Stimulated activated naive CD8-positive, alpha-beta T cell treated with anti-CD3 and anti-CD28 coated beads, Interleukin-15, Interleukin-2, amounts not matched to agents 100 U/mL and 50 U/mL, for 24 hours (primary cell): ENCODE data around the gene AIDA.
"Not testable (repeated sequence)": the region's sequence is repeated elsewhere in the genome, so short reads cannot be mapped to it uniquely, and the experiment has no call there.

Experiments
- ATAC-seq: fragments of 150-1000 bp; cut with Tn5 transposase; one replicate; pipeline ENCODE4 v1.10.0; 2021
- DNase-seq: peaks from one replicate; pipeline ENCODE4 v3.0.0; 2021

Gene AIDA, protein sequence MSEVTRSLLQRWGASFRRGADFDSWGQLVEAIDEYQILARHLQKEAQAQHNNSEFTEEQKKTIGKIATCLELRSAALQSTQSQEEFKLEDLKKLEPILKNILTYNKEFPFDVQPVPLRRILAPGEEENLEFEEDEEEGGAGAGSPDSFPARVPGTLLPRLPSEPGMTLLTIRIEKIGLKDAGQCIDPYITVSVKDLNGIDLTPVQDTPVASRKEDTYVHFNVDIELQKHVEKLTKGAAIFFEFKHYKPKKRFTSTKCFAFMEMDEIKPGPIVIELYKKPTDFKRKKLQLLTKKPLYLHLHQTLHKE

GRCh38 chr1:222712253-222713090 lies at the start of gene AIDA, which contains the start of gene BROX:
AIDA (minus strand) TSS chr1:222712491; CDS start chr1:222712317, 174 bp downstream.
BROX (plus strand) TSS chr1:222712564; CDS start chr1:222715700, 3,136 bp downstream.
- DNase-seq (peak; percentile 98), ATAC-seq (peak; percentile 84)

- no peak for DNase-seq
- ATAC-seq = no peak
Observed at GRCh38 chr1:222761083-222761482, 48.8 kb upstream of the AIDA start.

DNA sequence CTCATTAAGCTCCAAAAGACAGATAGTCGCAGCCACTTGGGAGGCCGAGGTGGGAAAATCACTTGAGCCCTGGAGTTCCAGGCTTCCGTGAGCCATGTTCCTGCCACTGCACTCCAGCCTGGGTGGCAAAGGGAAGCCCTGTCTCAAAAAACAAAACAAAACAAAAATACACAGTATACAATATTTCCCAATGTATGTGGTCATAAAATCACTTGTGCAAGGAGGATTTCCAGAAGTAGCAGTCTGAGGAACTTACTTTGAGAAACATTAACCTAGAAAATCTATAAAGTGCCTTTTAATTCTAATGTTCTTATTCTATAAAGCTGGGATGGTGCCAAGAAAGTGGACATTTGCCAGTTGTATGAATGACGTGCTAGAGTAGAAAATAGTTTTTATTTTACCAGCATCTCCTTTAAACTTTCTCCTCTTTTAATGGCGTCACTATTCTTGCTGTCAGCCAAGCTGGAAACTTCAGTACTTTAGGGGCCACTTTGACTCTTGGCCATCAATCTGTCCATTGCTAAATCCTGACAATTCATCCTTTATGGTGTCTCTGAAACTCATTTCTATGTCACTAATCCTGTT lies 47.3 kb upstream of the AIDA start:
- ATAC-seq (no peak), DNase-seq (no peak)

DNA sequence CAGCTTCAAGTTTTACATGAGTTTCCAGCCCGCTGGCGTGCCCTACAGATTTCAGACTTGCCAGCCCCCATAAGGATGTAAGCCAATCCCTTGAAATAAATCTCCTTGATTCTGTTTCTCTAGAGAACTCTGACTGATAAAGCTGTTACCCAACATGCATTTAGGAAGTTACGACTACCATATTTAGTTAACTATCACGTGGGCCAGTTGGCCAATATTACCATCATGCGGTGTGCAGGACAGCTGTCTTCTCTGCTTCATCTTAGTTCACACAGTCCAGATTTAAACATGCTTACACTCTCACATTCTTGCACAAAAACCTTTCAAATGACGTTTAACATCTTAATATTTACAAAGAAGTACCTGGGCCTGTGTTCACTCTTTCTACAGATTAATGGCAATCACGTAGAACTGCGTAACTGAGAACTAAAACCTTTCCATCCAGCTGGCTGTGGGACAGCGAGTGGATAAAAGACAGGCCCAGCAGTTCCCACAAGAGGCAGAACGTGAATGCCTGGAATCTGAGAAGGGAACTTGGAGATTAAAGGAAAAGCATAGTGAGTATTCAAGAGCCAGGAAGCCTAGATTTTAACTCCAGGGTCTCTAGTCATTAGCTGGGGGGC lies 45.5 kb upstream of the AIDA start:
- DNase-seq (no peak), ATAC-seq (no peak)

DNA sequence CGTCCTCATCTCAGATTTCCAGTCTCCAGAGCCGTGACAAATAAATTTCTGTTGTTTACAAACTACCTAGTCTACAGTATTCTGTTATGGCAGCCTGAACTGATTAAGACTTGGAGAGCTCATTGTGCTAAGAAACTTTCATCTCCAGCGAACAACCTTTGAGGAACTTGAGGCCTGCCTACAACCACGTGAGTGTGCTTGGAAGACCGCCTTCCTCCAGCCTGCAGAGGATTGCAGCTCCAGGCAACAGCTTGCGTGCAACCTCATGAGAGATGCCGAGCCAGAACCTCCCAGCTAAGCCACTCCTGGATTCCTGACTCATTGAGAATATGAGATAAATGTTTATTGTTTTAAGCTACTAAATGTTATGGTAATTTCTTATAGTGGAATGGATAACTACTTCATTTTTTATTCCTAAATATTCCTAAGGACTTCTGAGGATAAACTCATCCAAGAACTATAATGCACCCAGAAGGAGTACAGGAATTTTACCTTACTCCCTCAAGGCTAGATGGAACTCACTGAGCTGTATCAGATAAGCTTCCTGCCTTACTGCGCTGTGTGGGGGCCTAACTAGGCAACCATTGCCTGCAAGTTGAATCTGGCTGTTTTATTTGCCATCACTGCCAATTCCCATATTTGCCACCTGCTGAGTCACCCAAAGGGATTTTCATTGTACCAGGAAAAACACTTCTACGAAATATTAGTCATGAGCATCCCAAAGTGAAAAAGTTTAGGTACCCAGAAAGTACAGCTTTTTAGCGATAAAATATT lies 42.3 kb upstream of the AIDA start:
- DNase-seq (no peak), ATAC-seq (no peak)

DNA sequence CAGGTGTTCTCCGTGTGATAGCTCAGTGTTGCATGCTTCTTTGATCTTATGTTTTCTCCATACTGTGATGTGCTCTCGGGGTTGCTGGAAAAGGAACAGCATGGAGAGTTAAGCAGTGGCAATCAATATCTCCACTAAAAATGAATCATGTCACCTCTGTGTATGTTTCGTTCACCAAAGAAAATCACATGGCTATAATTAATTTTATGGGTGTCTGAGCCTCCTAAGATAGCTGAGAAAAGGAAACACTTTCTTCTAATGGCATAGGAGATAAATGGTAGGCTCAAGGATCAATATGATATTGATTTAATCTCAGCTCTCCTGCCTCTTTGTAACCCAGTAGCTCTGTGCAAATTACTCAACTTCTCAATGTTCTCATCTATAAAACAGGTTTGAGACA lies 39.0 kb upstream of the AIDA start:
- ATAC-seq = no peak
- no peak for DNase-seq

DNA sequence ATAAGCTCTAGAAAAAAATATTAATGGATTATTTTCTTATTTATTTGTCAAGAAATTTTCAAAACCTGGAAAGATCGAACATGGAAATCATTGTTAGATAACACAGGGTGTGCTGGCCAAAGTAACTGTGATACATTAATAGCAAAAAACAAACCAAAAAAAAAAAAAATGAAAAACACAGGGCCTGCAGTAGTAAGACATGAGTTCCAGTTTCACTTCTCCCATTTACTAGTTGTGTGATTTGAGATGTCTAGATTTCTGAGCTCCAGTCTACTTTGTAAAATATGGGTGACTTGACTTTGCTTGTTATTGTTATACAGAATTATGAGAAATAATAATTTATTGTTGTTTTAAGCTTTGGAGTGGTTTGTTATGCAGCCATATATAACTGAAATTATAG lies 38.4 kb upstream of the AIDA start:
- no peak for ATAC-seq
- no peak for DNase-seq

- no peak for ATAC-seq
- DNase-seq = no peak
Observed at GRCh38 chr1:222749927-222750326, 37.6 kb upstream of the AIDA start.

- not testable (repeated sequence) for ATAC-seq, DNase-seq
Observed at GRCh38 chr1:222741630-222742457, 29.6 kb upstream of the AIDA start.

DNA sequence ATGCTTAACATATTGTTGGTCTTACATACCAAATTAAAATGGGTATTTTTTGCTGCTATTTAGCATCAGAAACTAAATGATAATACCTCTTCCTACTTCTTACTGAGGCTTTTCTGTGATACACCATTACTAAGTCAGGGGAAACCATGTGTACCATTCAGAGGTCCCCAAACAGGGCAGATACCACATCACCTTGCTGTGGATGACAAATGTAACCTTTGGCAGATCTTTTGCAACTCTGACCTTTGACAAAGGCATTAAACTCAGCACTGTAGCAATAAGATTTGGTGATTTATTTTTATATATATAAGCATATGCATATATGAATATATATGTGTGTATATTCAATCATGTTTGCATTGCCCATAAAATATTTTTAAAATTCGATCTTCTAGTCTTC lies 27.6 kb upstream of the AIDA start:
- DNase-seq (no peak), ATAC-seq (peak; percentile 64)

DNA sequence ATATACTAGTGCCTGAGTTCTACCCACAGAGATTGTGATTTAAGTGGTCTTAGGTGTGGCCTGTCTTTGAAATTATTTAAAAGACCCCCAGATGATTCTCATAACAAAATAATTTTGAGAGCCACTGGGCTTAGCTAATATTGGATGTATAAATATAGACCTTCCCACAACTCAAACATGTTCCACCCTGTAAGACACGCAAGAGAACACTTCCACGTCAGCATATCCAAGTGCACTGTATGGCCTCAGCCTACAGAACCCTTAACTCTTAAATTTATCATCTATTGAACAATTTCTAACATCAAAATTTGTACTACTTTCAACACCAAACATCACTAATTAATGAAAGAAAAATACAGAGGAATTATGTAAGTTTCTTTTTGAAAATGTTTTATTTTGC lies 27.2 kb upstream of the AIDA start:
- no peak for ATAC-seq
- DNase-seq = no peak

GRCh38 chr1:222736972-222737371 lies 24.7 kb upstream of the AIDA start, which contains the start of gene FAM177B:
FAM177B (plus strand) TSS chr1:222737202; CDS start chr1:222746546, 9,344 bp downstream.
- DNase-seq (no peak), ATAC-seq (no peak)

DNA sequence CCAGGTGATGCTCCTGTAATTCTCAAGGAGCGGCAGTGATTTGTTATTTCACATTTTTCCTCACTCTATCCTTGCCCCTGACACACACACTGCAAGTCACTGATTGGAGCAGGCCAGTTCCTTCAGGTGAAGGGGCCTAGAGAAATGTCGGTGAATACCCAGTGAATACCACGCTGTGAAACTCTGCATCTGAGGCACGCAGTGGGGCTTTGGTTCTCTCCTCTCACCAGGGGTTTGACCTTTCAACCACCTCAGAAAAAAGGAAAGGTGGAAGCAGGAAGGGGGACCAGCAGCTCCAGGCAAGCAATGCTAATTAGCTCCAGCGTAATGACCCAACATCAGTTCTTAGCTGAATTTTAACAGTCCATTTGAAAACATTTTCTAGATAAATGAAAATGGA lies 24.2 kb upstream of the AIDA start:
- DNase-seq (no peak), ATAC-seq (no peak)

GRCh38 chr1:222734740-222735139 lies 22.4 kb upstream of the AIDA start:
- ATAC-seq (no peak), DNase-seq (no peak)

DNA sequence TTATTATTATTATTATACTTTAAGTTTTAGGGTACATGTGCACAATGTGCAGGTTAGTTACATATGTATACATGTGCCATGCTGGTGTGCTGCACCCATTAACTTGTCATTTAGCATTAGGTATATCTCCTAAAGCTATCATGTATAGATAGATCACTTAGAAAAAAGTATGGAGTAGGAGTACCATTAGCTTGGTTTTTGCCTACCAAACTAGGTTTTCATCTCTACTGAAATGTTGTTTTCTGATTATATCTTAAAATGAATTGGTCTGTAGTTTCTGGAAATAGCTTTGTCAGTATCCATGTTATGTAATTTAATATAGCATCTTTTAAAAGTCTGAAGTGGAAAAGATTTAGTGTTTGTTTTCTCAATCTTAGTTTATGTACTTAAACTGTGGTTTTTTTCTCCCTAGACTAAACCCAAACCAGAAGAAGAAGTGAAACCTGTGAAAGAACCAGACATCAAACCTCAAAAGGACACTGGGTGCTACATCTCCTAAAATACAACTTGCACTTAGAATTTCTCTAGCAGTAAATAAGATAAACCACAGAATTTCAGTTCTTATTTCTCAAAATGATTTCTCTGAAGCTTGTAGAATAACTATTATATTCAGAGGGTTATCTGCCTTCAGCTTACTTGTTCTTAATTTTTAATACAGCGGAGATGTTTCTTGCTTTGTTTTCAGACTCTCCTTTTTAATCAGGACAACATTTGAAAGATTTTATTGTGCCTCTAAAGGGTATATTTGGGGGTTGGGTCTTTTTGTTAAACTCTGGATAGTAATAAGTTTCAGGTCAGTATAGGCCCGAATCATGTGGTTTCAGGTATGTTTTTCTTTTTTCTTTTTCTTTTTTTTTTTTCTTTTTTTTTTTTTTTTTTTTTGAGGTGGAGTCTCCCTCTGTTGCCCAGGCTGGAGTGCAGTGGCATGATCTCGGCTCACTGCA lies 20.2 kb upstream of the AIDA start:
- DNase-seq (no peak), ATAC-seq (peak; percentile 32)

DNA sequence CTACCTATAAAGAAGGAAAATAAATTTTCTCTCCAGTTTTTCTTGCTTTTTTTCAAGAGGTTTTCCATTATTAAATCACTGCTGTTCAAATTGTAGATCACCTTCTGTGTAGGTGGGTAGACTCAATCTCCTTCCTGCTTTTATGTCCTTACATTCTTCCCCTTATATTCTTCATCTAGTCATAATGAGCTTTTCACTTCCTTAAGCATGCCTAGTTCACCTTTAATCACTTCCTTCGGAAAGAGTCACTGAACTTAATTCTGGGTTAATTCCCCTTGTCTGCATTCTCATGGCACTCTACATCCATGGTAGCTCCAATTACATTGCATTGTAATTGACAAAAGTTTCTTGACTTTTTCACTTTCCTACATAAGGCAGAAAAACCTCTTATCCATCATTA lies 18.6 kb upstream of the AIDA start:
- DNase-seq = no peak
- no peak for ATAC-seq

DNA sequence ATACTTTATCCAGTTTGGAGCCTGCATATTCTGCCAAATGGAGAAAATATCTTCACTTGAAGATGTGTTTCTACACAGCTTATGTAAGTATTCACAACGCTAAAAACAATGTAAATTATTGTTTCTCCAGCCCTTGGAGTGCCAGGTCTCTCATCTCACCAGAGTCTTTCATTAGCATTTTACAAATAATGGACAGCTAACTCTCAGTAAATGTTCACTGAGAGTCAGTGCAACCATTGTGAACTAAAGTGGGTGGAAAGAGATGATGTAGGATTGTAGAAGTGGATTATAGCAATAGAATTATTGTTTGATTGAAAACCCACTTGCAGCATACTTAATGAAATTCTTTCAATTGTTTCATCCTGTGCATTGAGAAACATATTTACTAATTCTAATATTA lies 16.5 kb upstream of the AIDA start:
- ATAC-seq (no peak), DNase-seq (no peak)

- ATAC-seq = no peak
Observed at GRCh38 chr1:222716393-222716792, 4.1 kb upstream of the AIDA start.

DNA sequence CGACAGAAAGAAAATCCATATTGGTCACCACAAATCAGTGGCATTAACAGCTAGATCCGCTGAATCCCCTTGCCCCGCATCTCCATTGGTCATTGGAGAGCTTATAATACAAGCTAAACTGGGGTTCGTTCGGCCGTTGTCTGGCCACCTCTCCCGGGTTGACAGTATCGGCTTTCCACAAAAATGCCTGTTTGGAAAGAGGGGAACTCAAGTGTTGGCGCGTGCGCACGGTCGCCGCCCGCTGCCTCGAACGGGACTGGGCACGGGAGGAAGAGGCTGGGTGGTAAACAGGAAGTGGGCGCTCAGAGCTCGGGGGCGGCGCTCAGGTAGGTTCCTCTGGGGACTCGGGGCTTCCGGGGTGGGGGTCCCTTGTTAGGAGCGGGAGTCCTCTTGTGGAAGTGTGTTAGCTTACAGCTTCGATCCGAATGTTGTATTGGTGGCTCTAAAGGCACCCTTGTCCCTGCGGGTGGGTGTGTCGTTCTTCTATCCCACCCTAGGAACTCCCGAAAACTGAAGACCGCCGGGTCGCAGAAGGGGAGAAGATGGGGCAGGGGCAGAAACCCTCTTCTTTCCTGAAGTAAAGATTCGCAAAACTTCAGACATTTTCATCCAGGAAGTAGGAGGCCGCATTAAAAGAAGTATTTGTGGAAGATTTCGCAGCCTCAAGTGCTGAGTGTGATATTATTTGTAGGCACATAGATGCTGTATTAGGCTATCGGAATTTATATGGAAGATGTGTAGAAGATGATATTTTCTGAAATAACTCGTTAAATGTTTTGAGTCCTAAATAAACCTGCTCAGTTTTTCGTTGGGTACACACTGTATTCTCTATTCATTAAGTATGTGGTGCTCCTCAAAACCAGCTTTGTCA lies 1.0 kb upstream of the AIDA start:
- ATAC-seq = peak; percentile 82
- peak; percentile 90 for DNase-seq

More at GRCh38 chr1:222716393-222716792, 4.1 kb upstream of the AIDA start:
- no peak for DNase-seq
